Uterus (tissue), 2 donors: ENCODE data around the gene DDX59.

Source experiments
- POLR2A ChIP-seq, 2 donors: fragments of 450-650 bp; IDR thresholded peaks; one replicate each; pipeline ENCODE4 v1.6.1; 2016; ENCODE audit warnings: antibody characterized with exemption in 2 of 2, mild to moderate bottlenecking in 1 of 2, moderate library complexity in 1 of 2
- TF ChIP-seq, protein P1 (sequence below), 4 experiments: fragments of 200-600 bp in 2 of 4; fragments of 450-650 bp in 2 of 4; sonication (generic) in 2 of 4; IDR thresholded peaks; one replicate each; pipeline ENCODE4 v1.5.1; 2016 to 2019; ENCODE audit warnings: antibody characterized with exemption in 4 of 4, mild to moderate bottlenecking in 2 of 4, moderate library complexity in 1 of 4

DNA sequence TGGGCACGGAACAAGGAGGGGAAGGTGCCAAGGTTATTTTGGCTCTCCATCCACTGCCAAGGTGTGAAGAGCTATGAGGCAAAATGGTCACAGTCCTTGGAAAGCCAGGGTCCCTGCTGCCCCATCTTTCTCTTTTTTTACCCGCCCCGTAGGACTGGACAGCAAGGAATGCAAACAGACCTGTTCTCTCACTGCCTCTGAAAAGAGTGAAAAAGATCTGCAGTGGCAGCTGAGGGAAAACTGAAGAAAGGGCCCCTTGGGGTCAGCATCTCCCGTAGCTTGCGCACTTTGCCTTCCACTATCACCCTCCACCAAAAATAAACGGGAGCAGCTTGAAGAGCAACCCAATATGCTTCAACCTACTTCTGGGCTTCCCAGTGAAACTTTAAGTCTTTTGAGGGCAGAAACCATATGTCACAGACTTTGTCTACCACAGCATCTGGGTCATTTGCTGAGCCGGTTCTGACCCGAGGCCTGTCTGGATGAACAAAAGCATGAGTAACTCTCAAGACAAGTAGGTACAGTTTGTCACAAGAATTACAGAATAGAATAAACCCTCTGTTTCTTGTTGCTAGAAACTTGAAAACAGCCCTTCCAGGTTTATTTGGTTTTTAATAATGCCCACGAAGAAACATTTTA, 39.7 kb downstream of the DDX59 start:
- TF ChIP-seq, protein P1, sequence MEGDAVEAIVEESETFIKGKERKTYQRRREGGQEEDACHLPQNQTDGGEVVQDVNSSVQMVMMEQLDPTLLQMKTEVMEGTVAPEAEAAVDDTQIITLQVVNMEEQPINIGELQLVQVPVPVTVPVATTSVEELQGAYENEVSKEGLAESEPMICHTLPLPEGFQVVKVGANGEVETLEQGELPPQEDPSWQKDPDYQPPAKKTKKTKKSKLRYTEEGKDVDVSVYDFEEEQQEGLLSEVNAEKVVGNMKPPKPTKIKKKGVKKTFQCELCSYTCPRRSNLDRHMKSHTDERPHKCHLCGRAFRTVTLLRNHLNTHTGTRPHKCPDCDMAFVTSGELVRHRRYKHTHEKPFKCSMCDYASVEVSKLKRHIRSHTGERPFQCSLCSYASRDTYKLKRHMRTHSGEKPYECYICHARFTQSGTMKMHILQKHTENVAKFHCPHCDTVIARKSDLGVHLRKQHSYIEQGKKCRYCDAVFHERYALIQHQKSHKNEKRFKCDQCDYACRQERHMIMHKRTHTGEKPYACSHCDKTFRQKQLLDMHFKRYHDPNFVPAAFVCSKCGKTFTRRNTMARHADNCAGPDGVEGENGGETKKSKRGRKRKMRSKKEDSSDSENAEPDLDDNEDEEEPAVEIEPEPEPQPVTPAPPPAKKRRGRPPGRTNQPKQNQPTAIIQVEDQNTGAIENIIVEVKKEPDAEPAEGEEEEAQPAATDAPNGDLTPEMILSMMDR (IDR thresholded peaks at IDR 0.05): no peak
- TF ChIP-seq POLR2A (IDR thresholded peaks at IDR 0.05): no peak
